ENCODE measurements around the gene LRAT.

LRAT gene

DNA sequence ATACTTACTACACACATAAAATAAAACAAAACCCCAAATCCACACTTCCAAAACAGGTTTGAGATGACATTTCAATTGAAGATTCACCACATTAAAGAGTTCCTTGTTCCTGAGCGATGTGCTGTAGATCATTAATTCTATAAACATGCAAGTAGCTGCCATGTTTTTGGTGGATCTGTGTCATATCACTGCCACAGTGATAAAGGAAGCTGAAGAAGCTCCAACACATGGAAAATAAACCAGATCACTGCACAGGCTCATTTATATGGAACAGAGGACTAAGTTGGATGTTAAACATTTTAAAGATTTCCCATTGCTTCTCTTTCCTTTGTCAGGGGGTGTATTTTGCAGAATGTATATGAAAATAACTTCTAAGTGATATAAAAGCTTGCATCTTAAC lies 34.5 kb downstream of the LRAT start:
- no peak for DNase-seq

DNA sequence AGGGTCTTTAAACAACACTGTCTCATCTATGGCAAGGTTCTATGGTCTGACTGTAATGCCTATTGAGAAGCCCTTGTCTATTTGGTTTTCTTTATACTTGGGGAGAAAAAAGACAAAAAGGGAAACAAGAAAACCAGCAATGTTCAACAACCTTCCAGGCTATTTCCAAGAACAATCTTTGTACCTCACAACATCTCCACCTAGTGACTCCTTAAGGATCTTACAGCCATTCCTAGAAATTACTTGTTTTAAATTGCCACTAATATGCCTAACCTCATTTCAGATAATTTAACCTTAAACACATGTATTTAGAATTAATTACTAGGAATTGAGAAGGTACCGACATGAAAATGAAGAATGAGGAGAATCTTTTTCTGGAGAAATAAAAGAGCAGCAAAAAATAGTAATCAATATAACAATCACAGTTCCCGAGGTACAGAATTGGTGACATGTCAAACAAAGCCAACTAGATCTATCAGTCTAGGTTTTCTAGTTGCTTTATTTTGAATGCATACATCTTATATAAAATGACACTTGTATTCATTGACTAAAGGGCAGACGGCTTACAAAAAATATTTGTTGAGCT lies 35.7 kb downstream of the LRAT start:
- peak; percentile 27 for DNase-seq

DNA sequence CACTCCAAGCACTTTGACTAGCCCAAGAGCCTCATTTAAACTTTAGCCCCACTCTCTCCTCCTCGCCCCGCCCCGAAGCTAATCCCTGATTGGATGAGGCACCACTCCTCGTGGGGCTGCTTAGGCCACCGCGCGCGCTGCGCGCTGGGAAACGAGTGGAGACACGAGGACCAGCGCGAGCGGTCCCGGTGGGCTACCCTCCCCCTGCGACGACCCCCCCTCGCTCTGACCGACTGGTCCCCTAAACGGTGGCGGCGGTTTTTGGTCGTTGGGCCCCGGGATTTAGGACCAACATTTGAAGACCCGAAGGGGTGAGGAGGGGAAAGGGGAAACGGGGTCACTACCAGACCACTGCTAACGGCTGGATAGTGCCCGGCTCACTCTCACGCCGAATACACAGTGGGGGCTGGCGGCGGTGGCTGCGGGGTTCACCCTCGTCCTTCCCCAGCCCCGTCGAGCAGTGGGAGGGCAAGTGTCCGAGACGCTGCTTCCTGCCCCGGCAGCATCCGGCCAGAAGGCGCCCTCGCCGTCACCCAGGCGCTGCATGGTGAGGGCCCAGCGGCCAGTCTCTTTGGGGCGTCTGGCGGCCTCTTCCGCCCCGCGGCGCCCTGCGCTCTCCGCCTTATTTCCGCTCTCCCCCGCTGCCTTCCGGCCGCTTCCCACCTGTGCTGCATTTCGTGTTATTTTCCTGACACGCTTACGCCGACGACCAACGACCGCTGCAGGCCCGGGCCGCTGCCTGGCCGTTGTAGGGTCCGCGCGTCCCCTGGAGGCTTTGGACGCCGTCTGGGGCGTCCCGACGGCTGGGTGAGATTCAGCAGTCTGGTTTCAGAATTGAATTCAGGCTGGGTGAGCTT lies 37.6 kb downstream of the LRAT start, which contains the start of gene RBM46:
TSS of gene RBM46 (plus strand) at position 147 of the 857 bp plus-strand sequence. CDS start 15,481 bp downstream, outside the sequence.
- no peak for DNase-seq

DNA sequence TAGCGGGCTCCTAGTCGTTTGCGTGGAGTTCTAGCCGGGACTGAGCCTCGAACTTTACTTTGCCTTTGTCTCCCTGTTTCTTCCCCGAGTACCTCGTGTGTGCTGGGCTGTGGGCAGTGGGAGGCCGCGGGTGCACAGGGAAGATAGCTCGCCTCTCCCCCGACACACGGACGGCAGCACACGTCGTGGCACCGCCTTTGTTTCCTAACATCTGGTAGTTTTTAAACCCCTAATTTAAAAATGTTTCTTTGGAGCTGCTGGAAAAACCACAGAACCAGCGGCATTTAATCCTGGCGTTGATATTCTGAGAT lies 38.1 kb downstream of the LRAT start:
- DNase-seq, result no peak

Measured in fibroblast of upper back skin (primary cell).